Endothelial cell (in vitro differentiated cells): ENCODE results near the gene NFIC. TPM values are rescaled to one million over a fixed set of nuclear protein-coding genes. Genes with fewer than 3 reads are reported as not detected.

Source experiments
- DNase-seq: peaks from one replicate; pipeline ENCODE4 v3.0.0; 2021; ENCODE audit warnings: low spot score
- H3K27ac Mint-ChIP-seq: one replicate; pipeline ENCODE4 v1.8.0; 2021; ENCODE audit warnings: mixed read lengths, inconsistent platforms; ENCODE audit not compliant: unreplicated experiment
- H3K27me3 Mint-ChIP-seq: one replicate; pipeline ENCODE4 v1.8.0; 2021; ENCODE audit warnings: mild to moderate bottlenecking, moderate library complexity, mixed read lengths, inconsistent platforms; ENCODE audit not compliant: unreplicated experiment
- H3K36me3 Mint-ChIP-seq: one replicate; pipeline ENCODE4 v1.8.0; 2021; ENCODE audit warnings: mild to moderate bottlenecking, low read depth, mixed read lengths, inconsistent platforms; ENCODE audit not compliant: unreplicated experiment
- H3K4me1 Mint-ChIP-seq: one replicate; pipeline ENCODE4 v1.8.0; 2021; ENCODE audit warnings: mild to moderate bottlenecking, mixed read lengths, inconsistent platforms; ENCODE audit not compliant: unreplicated experiment
- H3K4me3 Mint-ChIP-seq: one replicate; pipeline ENCODE4 v1.8.0; 2021; ENCODE audit warnings: mild to moderate bottlenecking, mixed read lengths, inconsistent platforms; ENCODE audit not compliant: unreplicated experiment
- H3K9me3 Mint-ChIP-seq: one replicate; pipeline ENCODE4 v1.8.0; 2021; ENCODE audit warnings: mixed read lengths, inconsistent platforms; ENCODE audit not compliant: unreplicated experiment
- total RNA-seq: library from RNA; stranded (reverse); fragmentation: NEBNext Ultra II Directional; extraction: Animal tissue kit (Norgen Biotek cat#: 25700); gene quantifications from one replicate; pipeline ENCODE4 v1.2.1, GENCODE V29; 2021; ENCODE audit not compliant: unreplicated experiment
- TF ChIP-seq, protein P1 (sequence below): fragments of 200-600 bp; sonication (generic); IDR thresholded peaks from one replicate; pipeline ENCODE4 v1.5.0; 2021; ENCODE audit warnings: antibody characterized with exemption; ENCODE audit not compliant: unreplicated experiment

The NFIC gene
- total RNA-seq, 1 donor from 2014 or later, result 4.9 TPM

GRCh38 chr19:3405261-3405653, 38.9 kb downstream of the NFIC start:
- no peaks in the 10 kb centered on the region for H3K4me1 Mint-ChIP-seq
- peaks cover 4% of the 10 kb centered on the region for H3K36me3 Mint-ChIP-seq
- H3K4me3 Mint-ChIP-seq, result no peak overlapping the region
- no peak for DNase-seq
- TF ChIP-seq, protein P1, sequence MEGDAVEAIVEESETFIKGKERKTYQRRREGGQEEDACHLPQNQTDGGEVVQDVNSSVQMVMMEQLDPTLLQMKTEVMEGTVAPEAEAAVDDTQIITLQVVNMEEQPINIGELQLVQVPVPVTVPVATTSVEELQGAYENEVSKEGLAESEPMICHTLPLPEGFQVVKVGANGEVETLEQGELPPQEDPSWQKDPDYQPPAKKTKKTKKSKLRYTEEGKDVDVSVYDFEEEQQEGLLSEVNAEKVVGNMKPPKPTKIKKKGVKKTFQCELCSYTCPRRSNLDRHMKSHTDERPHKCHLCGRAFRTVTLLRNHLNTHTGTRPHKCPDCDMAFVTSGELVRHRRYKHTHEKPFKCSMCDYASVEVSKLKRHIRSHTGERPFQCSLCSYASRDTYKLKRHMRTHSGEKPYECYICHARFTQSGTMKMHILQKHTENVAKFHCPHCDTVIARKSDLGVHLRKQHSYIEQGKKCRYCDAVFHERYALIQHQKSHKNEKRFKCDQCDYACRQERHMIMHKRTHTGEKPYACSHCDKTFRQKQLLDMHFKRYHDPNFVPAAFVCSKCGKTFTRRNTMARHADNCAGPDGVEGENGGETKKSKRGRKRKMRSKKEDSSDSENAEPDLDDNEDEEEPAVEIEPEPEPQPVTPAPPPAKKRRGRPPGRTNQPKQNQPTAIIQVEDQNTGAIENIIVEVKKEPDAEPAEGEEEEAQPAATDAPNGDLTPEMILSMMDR, result no peak
- no peaks in the 10 kb centered on the region for H3K27me3 Mint-ChIP-seq
- no peak overlapping the region for H3K27ac Mint-ChIP-seq
- no peaks in the 10 kb centered on the region for H3K9me3 Mint-ChIP-seq

DNA sequence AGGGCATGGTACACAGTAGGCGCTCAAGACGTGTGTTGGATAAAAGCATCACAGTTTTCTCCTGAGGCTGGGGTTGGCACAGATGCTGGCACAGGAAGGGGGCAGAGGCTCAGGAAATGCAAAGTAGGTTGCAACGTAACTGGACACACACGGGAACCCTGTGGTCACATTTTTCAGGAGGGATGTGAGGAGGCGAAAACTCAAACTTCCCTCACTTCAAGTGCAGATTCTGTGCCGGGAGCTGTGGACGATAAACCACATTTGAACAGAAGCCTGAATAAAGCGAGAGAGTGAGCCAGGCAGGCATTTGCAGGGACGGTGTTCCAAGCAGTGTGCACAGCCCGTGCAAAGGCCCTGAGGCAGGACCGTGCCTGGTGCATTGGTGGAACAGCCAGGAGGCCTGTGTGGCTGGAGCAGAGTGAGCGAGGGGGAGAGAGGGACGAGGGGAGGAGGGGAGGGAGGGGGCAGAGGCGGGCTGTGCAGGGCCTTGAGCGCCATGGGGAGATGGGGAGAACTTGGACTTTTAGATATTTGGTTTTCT, 40.3 kb downstream of the NFIC start:
- Mint-ChIP-seq H3K36me3 (no peaks in the 10 kb centered on the region), H3K9me3 (no peaks in the 10 kb centered on the region), H3K4me1 (no peaks in the 10 kb centered on the region), H3K4me3 (no peak overlapping the region), H3K27me3 (no peaks in the 10 kb centered on the region), H3K27ac (no peak overlapping the region)
- no peak for DNase-seq
- TF ChIP-seq, protein P1, result no peak

DNA sequence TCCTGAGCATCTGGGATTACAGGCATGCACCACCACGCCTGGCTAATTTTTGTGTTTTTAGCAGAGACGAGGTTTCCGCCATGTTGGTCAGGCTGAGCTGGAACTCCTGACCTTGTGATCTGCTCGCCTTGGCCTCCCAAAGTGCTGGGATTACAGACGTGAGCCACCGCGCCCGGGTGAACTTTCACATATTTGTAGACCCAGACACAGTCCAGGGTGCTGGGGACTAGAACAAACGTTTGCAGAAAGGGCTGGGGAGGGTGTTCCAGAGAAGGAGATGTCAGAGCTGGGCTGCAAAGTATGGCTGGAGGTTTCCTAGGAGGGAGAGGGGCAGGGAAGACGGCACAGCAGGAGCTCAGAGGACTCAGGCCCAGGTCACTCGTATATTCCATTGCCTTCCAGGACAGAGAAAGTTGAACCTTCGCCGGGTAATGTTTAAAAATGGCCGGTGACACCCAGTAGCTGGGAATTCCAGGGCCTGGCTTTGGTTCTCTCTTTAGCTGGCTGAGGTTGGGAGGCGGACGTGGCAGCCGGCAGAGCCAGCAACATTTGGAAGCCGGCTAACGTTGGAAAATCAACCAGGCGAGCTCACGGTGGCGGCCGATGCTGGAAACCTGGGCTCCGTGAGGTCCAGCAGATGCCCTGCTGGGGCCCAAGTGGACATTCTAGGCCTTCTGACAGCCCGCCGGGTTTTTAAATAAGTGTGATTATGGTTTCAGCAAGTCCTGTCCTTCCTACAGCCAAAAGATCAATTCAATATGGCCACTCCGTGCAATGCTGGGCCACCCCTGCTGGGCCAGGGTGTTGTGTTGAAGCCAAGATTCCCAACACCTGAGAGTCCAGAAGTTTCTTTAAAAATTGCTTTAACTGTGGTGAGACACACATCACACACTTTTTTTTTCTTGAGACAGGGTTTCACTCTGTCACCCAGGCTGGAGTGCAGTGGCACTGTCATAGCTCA, 41.5 kb downstream of the NFIC start:
- no peak for DNase-seq
- Mint-ChIP-seq H3K27ac (no peak overlapping the region), H3K9me3 (no peaks in the 10 kb centered on the region), H3K36me3 (no peaks in the 10 kb centered on the region), H3K27me3 (no peaks in the 10 kb centered on the region), H3K4me3 (no peak overlapping the region), H3K4me1 (no peaks in the 10 kb centered on the region)
- TF ChIP-seq, protein P1, result no peak

- DNase-seq, result no peak
- Mint-ChIP-seq H3K36me3 (no peaks in the 10 kb centered on the region), H3K4me1 (no peaks in the 10 kb centered on the region), H3K27ac (no peak overlapping the region), H3K27me3 (peaks cover 2% of the 10 kb centered on the region), H3K9me3 (no peaks in the 10 kb centered on the region), H3K4me3 (no peak overlapping the region)
- TF ChIP-seq, protein P1, result no peak
These were observed 42.6 kb downstream of the NFIC start for GRCh38 chr19:3408996-3409345.

DNA sequence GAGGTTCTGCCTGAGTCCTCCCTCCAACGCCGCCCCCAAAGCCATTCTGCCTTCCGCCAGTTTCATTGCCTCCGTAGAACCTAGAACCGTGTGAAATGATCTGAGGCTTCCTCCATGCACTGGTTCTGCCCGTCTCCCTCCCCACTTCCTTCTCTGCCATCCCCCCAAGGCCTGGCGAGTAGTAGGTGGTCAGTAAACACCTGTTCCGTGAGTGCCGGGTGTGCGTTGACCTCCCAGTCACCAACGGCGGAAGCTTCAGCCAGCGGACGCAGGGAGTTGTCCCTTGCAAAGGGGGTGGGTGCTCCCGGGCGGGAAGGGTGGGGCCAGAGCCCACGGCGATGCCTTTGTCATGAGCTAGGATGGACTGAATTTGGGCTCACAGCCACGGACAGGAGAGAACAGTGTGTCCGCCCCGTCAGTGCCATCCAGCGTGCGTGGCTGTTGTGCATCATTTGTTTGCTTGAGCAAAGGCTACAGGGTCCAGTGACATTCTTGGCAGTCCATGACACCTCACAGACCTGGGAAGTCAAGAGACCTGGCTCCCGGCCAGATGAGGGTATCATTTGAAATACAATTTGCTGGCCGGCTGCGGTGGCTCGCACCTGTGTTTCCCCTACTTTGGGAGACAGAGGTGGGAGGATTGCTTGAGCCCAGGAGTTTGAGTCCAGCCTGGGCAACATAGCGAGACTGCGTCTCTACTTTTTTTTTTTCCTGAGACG, 43.1 kb downstream of the NFIC start:
- H3K4me1 Mint-ChIP-seq, result no peaks in the 10 kb centered on the region
- no peak overlapping the region for H3K4me3 Mint-ChIP-seq
- no peak for DNase-seq
- TF ChIP-seq, protein P1, result no peak
- no peaks in the 10 kb centered on the region for H3K36me3 Mint-ChIP-seq
- no peaks in the 10 kb centered on the region for H3K9me3 Mint-ChIP-seq
- peaks cover 2% of the 10 kb centered on the region for H3K27me3 Mint-ChIP-seq
- H3K27ac Mint-ChIP-seq, result no peak overlapping the region
